Right forelimb (tissue), 1 donor: ENCODE measurements around the gene TRIM2.

Experiments used
- DNase-seq: peaks from one replicate; pipeline ENCODE4 v3.0.0-alpha.2; 2018

TRIM2 gene

GRCh38 chr4:153223930-153224329 lies 19.7 kb downstream of the TRIM2 start:
- DNase-seq: no peak

- no peak for DNase-seq
These were observed 20.2 kb downstream of the TRIM2 start for GRCh38 chr4:153224474-153224873.

- no peak for DNase-seq
These were observed 23.3 kb downstream of the TRIM2 start for GRCh38 chr4:153227469-153228075.

GRCh38 chr4:153228512-153229140 lies 24.4 kb downstream of the TRIM2 start:
- DNase-seq: no peak

GRCh38 chr4:153229545-153229944 lies 25.3 kb downstream of the TRIM2 start:
- no peak for DNase-seq

GRCh38 chr4:153232768-153233167 lies 28.5 kb downstream of the TRIM2 start:
- no peak for DNase-seq

- DNase-seq: peak; percentile 54
These were observed 29.6 kb downstream of the TRIM2 start for GRCh38 chr4:153233761-153234371.

GRCh38 chr4:153234885-153235284 lies 30.6 kb downstream of the TRIM2 start:
- DNase-seq: no peak

GRCh38 chr4:153238135-153238919 lies 34.1 kb downstream of the TRIM2 start:
- no peak for DNase-seq

GRCh38 chr4:153239409-153239808 lies 35.2 kb downstream of the TRIM2 start:
- no peak for DNase-seq

- no peak for DNase-seq
These were observed 37.1 kb downstream of the TRIM2 start for GRCh38 chr4:153241295-153241694.

- DNase-seq: no peak
These were observed 38.0 kb downstream of the TRIM2 start for GRCh38 chr4:153241970-153242838.

GRCh38 chr4:153242839-153243324 lies 38.6 kb downstream of the TRIM2 start:
- no peak for DNase-seq

GRCh38 chr4:153243468-153243867 lies 39.2 kb downstream of the TRIM2 start:
- DNase-seq: no peak

GRCh38 chr4:153244969-153245368 lies 40.7 kb downstream of the TRIM2 start:
- no peak for DNase-seq

- DNase-seq: no peak
These were observed 41.5 kb downstream of the TRIM2 start for GRCh38 chr4:153245775-153246174.

- no peak for DNase-seq
These were observed 42.3 kb downstream of the TRIM2 start for GRCh38 chr4:153246446-153247115.

- no peak for DNase-seq
These were observed 42.9 kb downstream of the TRIM2 start for GRCh38 chr4:153247116-153247490.

GRCh38 chr4:153248641-153249198 lies 44.5 kb downstream of the TRIM2 start:
- DNase-seq: no peak

GRCh38 chr4:153249199-153250041 lies 45.2 kb downstream of the TRIM2 start:
- DNase-seq: peak; percentile 83

GRCh38 chr4:153252122-153252521 lies 47.9 kb downstream of the TRIM2 start:
- no peak for DNase-seq
